Osteoblast (primary cell): ENCODE results near the gene ODAD4. TPM values are rescaled to one million over a fixed set of nuclear protein-coding genes. Genes with fewer than 3 reads are reported as not detected.

Source experiments
- DNase-seq: peaks from one replicate; pipeline ENCODE4 v3.0.0; 2011; ENCODE audit warnings: low spot score, mixed read lengths; ENCODE audit not compliant: insufficient read length; ENCODE audit errors: missing footprints
- H2AFZ ChIP-seq: 2 replicates; pipeline ENCODE4 v1.6.0; 2011; ENCODE audit warnings: mild to moderate bottlenecking, low read length
- H3K27ac ChIP-seq: 2 replicates; pipeline ENCODE4 v1.5.1; 2011; ENCODE audit warnings: mild to moderate bottlenecking, low read depth, low read length, moderate library complexity
- H3K27me3 ChIP-seq: 2 replicates; pipeline ENCODE4 v1.6.0; 2012; ENCODE audit warnings: mild to moderate bottlenecking, control low read depth, inconsistent platforms, low read length, moderate library complexity; ENCODE audit not compliant: insufficient read depth
- H3K36me3 ChIP-seq: 2 replicates; pipeline ENCODE4 v1.5.1; 2011; ENCODE audit warnings: mild to moderate bottlenecking, low read length, control low read depth, moderate library complexity; ENCODE audit not compliant: insufficient read depth
- H3K4me1 ChIP-seq: 2 replicates; pipeline ENCODE4 v1.5.1; 2011; ENCODE audit warnings: mild to moderate bottlenecking, low read length, control low read depth, moderate library complexity; ENCODE audit not compliant: insufficient read depth
- H3K4me2 ChIP-seq: 2 replicates; pipeline ENCODE4 v1.6.0; 2011; ENCODE audit warnings: mild to moderate bottlenecking, low read length; ENCODE audit not compliant: insufficient read depth
- H3K4me3 ChIP-seq: fragments of 200-600 bp; sonication (generic); 3 replicates; pipeline ENCODE4 v1.5.1; 2012; ENCODE audit warnings: mild to moderate bottlenecking, low read length, inconsistent platforms; ENCODE audit not compliant: insufficient read depth
- H3K79me2 ChIP-seq: 2 replicates; pipeline ENCODE4 v1.6.0; 2012; ENCODE audit warnings: mild to moderate bottlenecking, low read length, control low read depth, inconsistent platforms; ENCODE audit not compliant: insufficient read depth
- H3K9me3 ChIP-seq: 2 replicates; pipeline ENCODE4 v1.5.1; 2011; ENCODE audit warnings: low read depth, low read length, control low read depth
- H4K20me1 ChIP-seq: 2 replicates; pipeline ENCODE4 v1.6.0; 2012; ENCODE audit warnings: mild to moderate bottlenecking, low read length, control low read depth; ENCODE audit not compliant: insufficient read depth
- total RNA-seq: library from RNA; depleted of rRNA; stranded (reverse); fragments of >200 nt; gene quantifications from 2 replicates; pipeline ENCODE4 v1.2.3, GENCODE V29; 2012
- TF ChIP-seq, protein P1 (sequence below): IDR thresholded peaks from 2 replicates; pipeline ENCODE4 v1.5.1; 2011; ENCODE audit warnings: mild to moderate bottlenecking, low read depth, low read length, moderate library complexity; ENCODE audit errors: extremely low read depth

ODAD4 gene
- total RNA-seq, 1 donor: 1.1 TPM

GRCh38 chr17:41917679-41918313 is 12.6 kb upstream of the ODAD4 start:
- Histone ChIP-seq H3K4me3 (peak overlapping the region; percentile 100), H3K27ac (peak overlapping the region; percentile 81), H3K79me2 (peaks cover 59% of the 10 kb centered on the region), H3K27me3 (no peaks in the 10 kb centered on the region), H3K36me3 (peaks cover 16% of the 10 kb centered on the region), H3K9me3 (no peaks in the 10 kb centered on the region), H2AFZ (peak overlapping the region; percentile 91), H3K4me1 (peaks cover 49% of the 10 kb centered on the region), H4K20me1 (peaks cover 53% of the 10 kb centered on the region), H3K4me2 (peak overlapping the region; percentile 98)
- DNase-seq: no peak
- TF ChIP-seq, protein P1, sequence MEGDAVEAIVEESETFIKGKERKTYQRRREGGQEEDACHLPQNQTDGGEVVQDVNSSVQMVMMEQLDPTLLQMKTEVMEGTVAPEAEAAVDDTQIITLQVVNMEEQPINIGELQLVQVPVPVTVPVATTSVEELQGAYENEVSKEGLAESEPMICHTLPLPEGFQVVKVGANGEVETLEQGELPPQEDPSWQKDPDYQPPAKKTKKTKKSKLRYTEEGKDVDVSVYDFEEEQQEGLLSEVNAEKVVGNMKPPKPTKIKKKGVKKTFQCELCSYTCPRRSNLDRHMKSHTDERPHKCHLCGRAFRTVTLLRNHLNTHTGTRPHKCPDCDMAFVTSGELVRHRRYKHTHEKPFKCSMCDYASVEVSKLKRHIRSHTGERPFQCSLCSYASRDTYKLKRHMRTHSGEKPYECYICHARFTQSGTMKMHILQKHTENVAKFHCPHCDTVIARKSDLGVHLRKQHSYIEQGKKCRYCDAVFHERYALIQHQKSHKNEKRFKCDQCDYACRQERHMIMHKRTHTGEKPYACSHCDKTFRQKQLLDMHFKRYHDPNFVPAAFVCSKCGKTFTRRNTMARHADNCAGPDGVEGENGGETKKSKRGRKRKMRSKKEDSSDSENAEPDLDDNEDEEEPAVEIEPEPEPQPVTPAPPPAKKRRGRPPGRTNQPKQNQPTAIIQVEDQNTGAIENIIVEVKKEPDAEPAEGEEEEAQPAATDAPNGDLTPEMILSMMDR: no peak

GRCh38 chr17:41918314-41919164 is 11.9 kb upstream of the ODAD4 start, which contains the start of gene ACLY:
TSS of gene ACLY (minus strand) at chr17:41918951. CDS start at chr17:41913873, 5,078 bp downstream.
- Histone ChIP-seq H3K27me3 (no peaks in the 10 kb centered on the region), H3K4me2 (peak within 1 kb of the TSS; percentile 98), H2AFZ (peak within 1 kb of the TSS; percentile 91), H3K4me1 (peaks cover 49% of the 10 kb centered on the region), H3K27ac (peak within 1 kb of the TSS; percentile 81), H3K79me2 (peaks cover 52% of the 10 kb centered on the region), H3K36me3 (peaks cover 9% of the 10 kb centered on the region), H3K4me3 (peak within 1 kb of the TSS; percentile 100), H3K9me3 (no peaks in the 10 kb centered on the region), H4K20me1 (peaks cover 47% of the 10 kb centered on the region)
- TF ChIP-seq, protein P1: no peak
- peak; percentile 98 for DNase-seq

GRCh38 chr17:41919165-41919817 is 11.1 kb upstream of the ODAD4 start:
- TF ChIP-seq, protein P1: no peak
- Histone ChIP-seq H4K20me1 (peaks cover 39% of the 10 kb centered on the region), H3K9me3 (no peaks in the 10 kb centered on the region), H3K79me2 (peaks cover 44% of the 10 kb centered on the region), H3K36me3 (peaks cover 4% of the 10 kb centered on the region), H3K4me1 (peaks cover 43% of the 10 kb centered on the region), H3K27me3 (no peaks in the 10 kb centered on the region), H3K4me2 (peak overlapping the region; percentile 76), H3K4me3 (peak overlapping the region; percentile 100), H2AFZ (peak overlapping the region; percentile 82), H3K27ac (peak overlapping the region; percentile 15)
- DNase-seq: peak; percentile 19
